Vagina (tissue), 2 donors: ENCODE results near the gene HAUS2. TPM values are rescaled to one million over a fixed set of nuclear protein-coding genes. Genes with fewer than 3 reads are reported as not detected.
A peak's percentile ranks its signal among the peaks of the same experiment; 100 is the strongest.

ENCODE experiments used
- DNase-seq, 2 donors: peaks; one replicate each; pipeline ENCODE4 v3.0.0-alpha.2; 2017; ENCODE audit errors: extremely low spot score in 2 of 2
- H3K27ac ChIP-seq: fragments of 200-600 bp; sonication (generic); one replicate; pipeline ENCODE4 v1.5.1; 2019
- H3K27me3 ChIP-seq: fragments of 200-600 bp; sonication (generic); one replicate; pipeline ENCODE4 v1.5.1; 2019
- H3K36me3 ChIP-seq, 2 donors: fragments of 200-600 bp; sonication (generic); one replicate each; pipeline ENCODE4 v1.5.1; 2017 to 2019
- H3K4me1 ChIP-seq: fragments of 200-600 bp; sonication (generic); one replicate; pipeline ENCODE4 v1.5.1; 2019
- H3K4me3 ChIP-seq, 2 donors: fragments of 200-600 bp; sonication (generic); 1 replicate in 1 of 2; 2 replicates in 1 of 2; pipeline ENCODE4 v1.5.1; 2016 to 2019
- H3K9me3 ChIP-seq: fragments of 200-600 bp; sonication (generic); one replicate; pipeline ENCODE4 v1.5.1; 2019
- POLR2A ChIP-seq, 2 donors: fragments of 450-650 bp; IDR thresholded peaks; one replicate each; pipeline ENCODE4 v1.6.1; 2017; ENCODE audit warnings: antibody characterized with exemption in 2 of 2, mild to moderate bottlenecking in 2 of 2, moderate library complexity in 2 of 2
- POLR2AphosphoS5 ChIP-seq, 2 donors: sonication (generic); formaldehyde crosslinking; IDR thresholded peaks; one replicate each; pipeline ENCODE4 v1.9.0; 2017; ENCODE audit warnings: antibody characterized with exemption in 2 of 2, mild to moderate bottlenecking in 2 of 2, low read depth in 1 of 2; ENCODE audit not compliant: insufficient read depth in 1 of 2
- intact Hi-C: fragments of 100-400 bp; cut with DNase I; formaldehyde crosslinking; loops from one replicate; pipeline ENCODE4 v1.15.1; 2023
- total RNA-seq: library from RNA; depleted of rRNA; stranded (reverse); fragments of >200 nt; gene quantifications from one replicate; pipeline ENCODE4 v1.2.3, GENCODE V29; 2016
- TF ChIP-seq, protein P1 (sequence below), 3 experiments: fragments of 450-650 bp in 2 of 3; fragments of 200-600 bp in 1 of 3; sonication (generic) in 1 of 3; IDR thresholded peaks; one replicate each; pipeline ENCODE4 v1.5.1; 2017 to 2019; ENCODE audit warnings: antibody characterized with exemption in 3 of 3, mild to moderate bottlenecking in 2 of 3, moderate library complexity in 2 of 3

The HAUS2 gene
- total RNA-seq: 25.8 TPM

DNA sequence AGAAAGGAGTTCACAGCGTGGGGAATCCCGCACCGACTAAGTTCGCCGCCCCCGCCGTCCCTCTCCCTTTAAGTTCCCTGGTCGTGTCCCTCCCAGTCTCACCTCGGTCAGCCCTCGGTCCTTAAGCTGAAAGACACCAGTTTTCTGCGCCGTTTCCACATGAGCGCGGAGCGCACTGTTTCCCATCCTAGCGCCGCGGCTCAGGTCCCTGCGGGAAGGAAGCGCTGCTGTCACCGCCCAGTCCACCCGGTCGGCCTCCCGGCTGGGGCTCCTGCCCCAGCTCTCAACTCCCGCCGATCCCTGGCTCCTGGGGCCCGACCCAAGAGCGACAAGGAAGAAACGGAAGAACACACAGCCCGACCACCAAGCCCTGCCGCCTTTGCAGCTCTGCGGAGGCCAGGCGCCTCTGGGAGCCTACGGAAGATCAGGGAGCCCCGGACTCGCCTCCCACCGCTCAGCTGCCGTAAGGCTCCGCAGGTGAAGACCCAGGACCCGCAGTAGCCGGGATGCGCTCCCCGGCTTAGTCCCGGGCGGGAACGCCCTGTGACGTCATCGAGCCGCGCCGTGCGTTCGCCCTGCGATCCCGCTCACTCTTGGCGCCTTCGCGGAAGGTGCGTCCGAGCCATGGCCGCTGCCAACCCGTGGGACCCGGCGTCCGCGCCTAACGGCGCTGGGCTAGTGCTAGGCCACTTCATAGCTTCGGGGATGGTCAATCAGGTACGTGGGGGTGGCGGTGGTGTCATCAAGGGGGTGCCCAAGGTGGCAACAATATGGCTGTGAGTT is at the start of gene HAUS2, which contains the start of gene LRRC57:
Gene HAUS2, plus strand, starts transcription at position 590 of the 783 bp plus-strand sequence. Its CDS starts 35 bp downstream, at position 625.
Gene LRRC57, minus strand, starts transcription at position 545 of the 783 bp plus-strand sequence. Its CDS starts 359 bp downstream, at position 186.
- DNase-seq: peak; percentile 90 to 97
- peaks cover 0 to 22% of the 10 kb centered on the region in 2 donors for H3K36me3 ChIP-seq
- no peaks in the 10 kb centered on the region for H3K9me3 ChIP-seq
- no peaks in the 10 kb centered on the region for H3K27me3 ChIP-seq
- intact Hi-C loops: no loop called here
- H3K4me1 ChIP-seq: peaks cover 33% of the 10 kb centered on the region
- H3K4me3 ChIP-seq: peak within 1 kb of the TSS; percentile 65 to 83
- H3K27ac ChIP-seq: peak within 1 kb of the TSS; percentile 95
- TF ChIP-seq POLR2AphosphoS5 (IDR thresholded peaks at IDR 0.05; ENCODE audit: insufficient read depth in 1 of 2, low read depth in 1 of 2): peak; percentile 86 to 98
- TF ChIP-seq POLR2A (IDR thresholded peaks at IDR 0.05): peak in 1 of 2 donors; percentile 83
- TF ChIP-seq, protein P1, sequence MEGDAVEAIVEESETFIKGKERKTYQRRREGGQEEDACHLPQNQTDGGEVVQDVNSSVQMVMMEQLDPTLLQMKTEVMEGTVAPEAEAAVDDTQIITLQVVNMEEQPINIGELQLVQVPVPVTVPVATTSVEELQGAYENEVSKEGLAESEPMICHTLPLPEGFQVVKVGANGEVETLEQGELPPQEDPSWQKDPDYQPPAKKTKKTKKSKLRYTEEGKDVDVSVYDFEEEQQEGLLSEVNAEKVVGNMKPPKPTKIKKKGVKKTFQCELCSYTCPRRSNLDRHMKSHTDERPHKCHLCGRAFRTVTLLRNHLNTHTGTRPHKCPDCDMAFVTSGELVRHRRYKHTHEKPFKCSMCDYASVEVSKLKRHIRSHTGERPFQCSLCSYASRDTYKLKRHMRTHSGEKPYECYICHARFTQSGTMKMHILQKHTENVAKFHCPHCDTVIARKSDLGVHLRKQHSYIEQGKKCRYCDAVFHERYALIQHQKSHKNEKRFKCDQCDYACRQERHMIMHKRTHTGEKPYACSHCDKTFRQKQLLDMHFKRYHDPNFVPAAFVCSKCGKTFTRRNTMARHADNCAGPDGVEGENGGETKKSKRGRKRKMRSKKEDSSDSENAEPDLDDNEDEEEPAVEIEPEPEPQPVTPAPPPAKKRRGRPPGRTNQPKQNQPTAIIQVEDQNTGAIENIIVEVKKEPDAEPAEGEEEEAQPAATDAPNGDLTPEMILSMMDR (IDR thresholded peaks at IDR 0.05): no peak

DNA sequence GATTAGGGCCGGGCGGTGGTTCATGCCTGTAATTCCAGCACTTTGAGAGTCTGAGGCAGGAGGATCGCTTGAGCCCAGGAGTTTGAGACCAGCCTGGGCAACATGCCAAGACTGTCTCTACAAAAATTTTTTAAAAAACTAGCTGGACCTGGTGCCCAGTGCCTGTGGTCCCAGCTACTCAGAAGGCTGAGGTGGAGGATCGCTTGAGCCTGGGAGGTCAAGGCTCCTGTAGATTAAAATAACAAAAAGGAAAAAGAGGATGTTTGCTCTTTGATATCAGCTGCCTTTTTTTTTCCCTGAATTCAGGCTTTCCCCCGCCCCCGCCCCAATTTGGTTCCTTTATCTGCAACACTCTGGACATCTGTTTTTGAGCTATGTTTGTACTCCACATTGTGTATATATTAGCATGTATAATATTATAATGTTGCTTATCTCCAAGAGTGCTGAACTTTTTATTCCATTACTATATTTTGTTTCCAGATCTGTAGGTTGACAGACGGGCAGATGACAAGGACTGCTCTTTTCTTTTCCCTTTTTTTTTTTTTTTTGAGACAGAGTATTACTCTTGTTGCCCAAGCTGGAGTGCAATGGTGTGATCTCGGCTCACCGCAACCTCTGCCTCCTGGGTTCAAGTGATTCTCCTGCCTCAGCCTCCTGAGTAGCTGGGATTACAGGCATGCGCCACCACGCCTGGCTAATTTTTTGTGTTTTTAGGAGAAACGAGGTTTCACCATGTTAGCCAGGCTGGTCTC is 48.6 kb upstream of the HAUS2 start:
- no peaks in the 10 kb centered on the region for H3K36me3 ChIP-seq
- peaks cover 29% of the 10 kb centered on the region for H3K4me1 ChIP-seq
- H3K27me3 ChIP-seq: no peaks in the 10 kb centered on the region
- intact Hi-C loops: no loop called here
- no peak overlapping the region for H3K4me3 ChIP-seq
- H3K9me3 ChIP-seq: no peaks in the 10 kb centered on the region
- H3K27ac ChIP-seq: peak overlapping the region; percentile 80
- no peak for TF ChIP-seq POLR2A (IDR thresholded peaks at IDR 0.05)
- TF ChIP-seq, protein P1 (IDR thresholded peaks at IDR 0.05): no peak
- TF ChIP-seq POLR2AphosphoS5 (IDR thresholded peaks at IDR 0.05; ENCODE audit: insufficient read depth in 1 of 2, low read depth in 1 of 2): no peak
- no peak for DNase-seq

DNA sequence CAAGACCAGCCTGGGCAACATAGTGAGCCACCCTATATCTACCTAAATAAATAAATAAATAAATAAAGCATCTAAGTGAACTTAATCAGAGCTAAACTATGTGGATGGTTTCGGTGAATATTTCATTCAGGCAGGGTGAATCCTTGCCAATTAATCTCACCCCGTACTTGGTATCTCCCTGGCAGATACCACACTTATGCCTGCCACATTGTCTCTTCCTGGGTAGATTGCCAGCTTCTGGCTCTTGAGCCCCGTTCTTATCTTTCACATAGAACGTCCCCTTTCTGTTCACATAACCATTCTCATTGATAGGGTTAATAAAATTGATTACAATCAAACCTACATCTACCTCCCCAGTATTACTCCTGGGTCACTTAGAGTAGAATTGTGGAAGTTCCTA is 46.2 kb upstream of the HAUS2 start:
- no peaks in the 10 kb centered on the region for H3K9me3 ChIP-seq
- H3K27ac ChIP-seq: no peak overlapping the region
- H3K4me1 ChIP-seq: peaks cover 22% of the 10 kb centered on the region
- TF ChIP-seq, protein P1 (IDR thresholded peaks at IDR 0.05): no peak
- TF ChIP-seq POLR2AphosphoS5 (IDR thresholded peaks at IDR 0.05; ENCODE audit: insufficient read depth in 1 of 2, low read depth in 1 of 2): no peak
- no peak for TF ChIP-seq POLR2A (IDR thresholded peaks at IDR 0.05)
- no peak for DNase-seq
- intact Hi-C loops: no loop called here
- no peaks in the 10 kb centered on the region for H3K27me3 ChIP-seq
- H3K36me3 ChIP-seq: no peaks in the 10 kb centered on the region
- no peak overlapping the region for H3K4me3 ChIP-seq

DNA sequence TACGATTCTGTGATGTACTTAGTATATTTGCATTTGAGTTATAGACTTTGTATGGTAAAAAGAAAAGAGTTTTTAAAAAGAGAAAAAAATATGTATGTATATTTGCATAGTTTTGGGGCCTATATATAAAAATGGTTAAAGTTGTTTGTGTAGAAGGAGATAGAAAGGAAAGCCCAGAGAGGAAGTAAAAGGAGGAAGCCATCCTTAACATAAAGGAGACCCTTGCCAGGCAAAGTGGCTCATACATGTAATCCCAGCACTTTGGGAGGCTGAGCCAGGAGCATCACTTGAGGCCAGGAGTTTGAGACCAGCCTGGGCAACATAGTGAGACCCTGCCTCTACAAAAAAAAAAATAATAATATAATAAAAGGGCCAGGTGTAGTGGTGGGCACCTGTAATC is 44.8 kb upstream of the HAUS2 start:
- no peak for DNase-seq
- Histone ChIP-seq H3K4me3 (no peak overlapping the region), H3K9me3 (no peaks in the 10 kb centered on the region), H3K27me3 (no peaks in the 10 kb centered on the region), H3K36me3 (no peaks in the 10 kb centered on the region), H3K4me1 (peaks cover 16% of the 10 kb centered on the region), H3K27ac (no peak overlapping the region)
- TF ChIP-seq, protein P1 (IDR thresholded peaks at IDR 0.05): no peak
- no peak for TF ChIP-seq POLR2A (IDR thresholded peaks at IDR 0.05)
- TF ChIP-seq POLR2AphosphoS5 (IDR thresholded peaks at IDR 0.05; ENCODE audit: insufficient read depth in 1 of 2, low read depth in 1 of 2): no peak
- intact Hi-C loops: no loop called here
